Ishikawa (cell line): ENCODE measurements around the gene TMEM198.
A peak's percentile ranks its signal among the peaks of the same experiment; 100 is the strongest.

Source experiments
- CEBPB ChIP-seq: IDR thresholded peaks from 2 replicates; pipeline ENCODE4 v1.6.1; 2012
- CREB1 ChIP-seq: IDR thresholded peaks from 2 replicates; pipeline ENCODE4 v1.6.1; 2012; ENCODE audit warnings: low read depth
- EGR1 ChIP-seq: IDR thresholded peaks from 2 replicates; pipeline ENCODE4 v1.6.1; 2012
- EP300 ChIP-seq: IDR thresholded peaks from 2 replicates; pipeline ENCODE4 v1.6.1; 2012; ENCODE audit warnings: borderline replicate concordance
- FOXM1 ChIP-seq: IDR thresholded peaks from 2 replicates; pipeline ENCODE4 v1.6.1; 2012; ENCODE audit warnings: low read depth, borderline replicate concordance
- MAX ChIP-seq: IDR thresholded peaks from 2 replicates; pipeline ENCODE4 v1.6.1; 2012
- NFIC ChIP-seq: IDR thresholded peaks from 2 replicates; pipeline ENCODE4 v1.6.1; 2012
- RAD21 ChIP-seq: IDR thresholded peaks from 2 replicates; pipeline ENCODE4 v1.6.1; 2012; ENCODE audit warnings: low read depth
- REST ChIP-seq: IDR thresholded peaks from 2 replicates; pipeline ENCODE4 v1.6.1; 2012; ENCODE audit warnings: low read depth, mild to moderate bottlenecking
- TAF1 ChIP-seq: IDR thresholded peaks from 2 replicates; pipeline ENCODE4 v1.6.1; 2012; ENCODE audit warnings: low read depth, mild to moderate bottlenecking
- TCF12 ChIP-seq: IDR thresholded peaks from 2 replicates; pipeline ENCODE4 v1.6.1; 2012; ENCODE audit warnings: low read depth
- TEAD4 ChIP-seq: IDR thresholded peaks from 2 replicates; pipeline ENCODE4 v1.6.1; 2012
- USF1 ChIP-seq: IDR thresholded peaks from 2 replicates; pipeline ENCODE4 v1.6.1; 2012
- YY1 ChIP-seq: IDR thresholded peaks from 2 replicates; pipeline ENCODE4 v1.6.1; 2012; ENCODE audit warnings: low read depth
- ZBTB7A ChIP-seq: IDR thresholded peaks from 2 replicates; pipeline ENCODE4 v1.6.1; 2012; ENCODE audit warnings: low read depth

TMEM198 gene

GRCh38 chr2:219509780-219510511 is 33.9 kb upstream of the TMEM198 start:
- peak; percentile 52 for TF ChIP-seq RAD21
- no peak for TF ChIP-seq MAX
- TF ChIP-seq ZBTB7A = peak; percentile 77; the same call in 1 of the 2 replicates

GRCh38 chr2:219510512-219511135 is 33.2 kb upstream of the TMEM198 start:
- TF ChIP-seq ZBTB7A (no peak), MAX (no peak), TCF12 (no peak), CREB1 (no peak), YY1 (no peak), REST (no peak), TAF1 (no peak), EP300 (no peak)

- TF ChIP-seq EGR1 (no peak), CEBPB (no peak), YY1 (no peak), TCF12 (no peak), TEAD4 (no peak), CREB1 (no peak), FOXM1 (no peak), EP300 (no peak), USF1 (no peak), ZBTB7A (no peak)
Observed at GRCh38 chr2:219511547-219512325, 32.1 kb upstream of the TMEM198 start.

GRCh38 chr2:219512524-219513216 is 31.2 kb upstream of the TMEM198 start:
- TF ChIP-seq REST (no peak), ZBTB7A (no peak), TEAD4 (no peak), RAD21 (no peak), NFIC (no peak), USF1 (no peak), TAF1 (no peak), CEBPB (no peak), EP300 (no peak), FOXM1 (no peak), CREB1 (no peak), EGR1 (no peak), TCF12 (no peak), YY1 (no peak), MAX (no peak)

- TF ChIP-seq FOXM1 (no peak), EP300 (no peak), CEBPB (no peak), ZBTB7A (no peak), REST (no peak), TEAD4 (no peak), USF1 (no peak), CREB1 (no peak), EGR1 (no peak), TAF1 (no peak), TCF12 (no peak)
Observed at GRCh38 chr2:219513787-219514186, 30.0 kb upstream of the TMEM198 start.
